Head of caudate nucleus (tissue), 42 donors: ENCODE measurements around the gene NPY1R.

Source experiments
- DNase-seq, 42 donors: peaks; one replicate each; pipeline versions ENCODE4 v3.0.0 to v3.0.0-alpha.2; 2020 to 2021; ENCODE audit warnings: mixed read lengths in 7 of 42
- intact Hi-C: fragments of 100-400 bp; cut with DNase I; formaldehyde crosslinking; loops from one replicate; pipeline ENCODE4 v1.15.0; 2022

NPY1R gene

DNA sequence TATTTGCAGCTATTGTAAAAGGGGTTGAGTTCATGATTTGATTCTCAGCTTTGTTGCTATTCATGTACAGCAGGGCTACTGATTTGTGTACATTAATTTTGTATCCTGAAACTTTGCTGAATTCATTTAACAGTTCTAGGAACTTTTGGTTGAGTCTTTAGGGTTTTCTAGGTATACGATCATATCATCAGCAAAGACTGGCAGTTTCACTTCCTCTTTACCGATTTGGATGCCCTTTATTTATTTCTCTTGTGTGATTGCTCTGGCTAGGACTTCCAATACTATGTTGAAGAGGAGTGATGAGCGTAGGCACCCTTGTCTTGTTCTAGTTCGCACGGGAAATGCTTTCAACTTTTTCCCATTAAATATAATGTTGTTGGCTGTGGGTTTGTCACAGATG, 48.1 kb downstream of the NPY1R start:
- intact Hi-C loops: no loop called here

DNA sequence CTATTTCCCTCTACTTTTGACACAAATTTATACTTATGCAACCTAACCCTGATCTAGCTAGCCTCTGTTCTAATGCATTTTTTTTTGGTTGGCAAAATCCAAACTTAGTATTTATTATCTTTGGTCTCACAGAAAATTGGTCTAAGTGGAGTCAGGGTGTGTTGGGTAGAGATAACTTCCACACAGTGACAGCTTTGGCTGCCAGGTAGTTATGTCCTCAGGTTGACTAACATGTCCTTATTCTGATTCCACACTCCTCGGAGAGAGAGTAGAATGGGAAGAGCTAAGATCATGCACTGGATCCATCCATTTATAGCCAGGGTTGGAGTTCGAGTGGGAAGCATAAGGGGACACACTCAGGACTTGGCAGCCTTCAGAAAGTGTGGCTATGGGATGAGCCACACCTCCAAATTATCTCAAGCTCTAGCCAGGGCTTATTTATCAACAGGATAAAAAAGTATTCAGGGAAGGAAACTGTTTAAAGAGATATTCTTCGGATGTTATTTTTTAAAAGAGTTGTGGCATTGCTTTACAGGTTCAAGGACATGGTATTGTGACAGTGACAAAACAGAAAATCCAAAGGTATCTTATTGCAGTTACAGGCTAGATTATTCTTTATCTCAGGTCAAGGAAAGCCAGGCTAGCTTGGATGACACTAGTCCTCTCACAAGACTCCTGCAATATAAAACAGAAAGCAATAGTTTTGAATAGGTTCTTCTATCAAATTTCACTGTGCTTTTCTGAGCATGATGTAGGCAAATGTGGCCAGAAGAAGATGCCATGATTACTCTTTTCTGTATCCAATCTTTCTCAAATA, 51.5 kb downstream of the NPY1R start:
- DNase-seq: no peak
- intact Hi-C loops: no loop called here

More for the DNA sequence above, 48.1 kb downstream of the NPY1R start:
- DNase-seq: no peak

DNA sequence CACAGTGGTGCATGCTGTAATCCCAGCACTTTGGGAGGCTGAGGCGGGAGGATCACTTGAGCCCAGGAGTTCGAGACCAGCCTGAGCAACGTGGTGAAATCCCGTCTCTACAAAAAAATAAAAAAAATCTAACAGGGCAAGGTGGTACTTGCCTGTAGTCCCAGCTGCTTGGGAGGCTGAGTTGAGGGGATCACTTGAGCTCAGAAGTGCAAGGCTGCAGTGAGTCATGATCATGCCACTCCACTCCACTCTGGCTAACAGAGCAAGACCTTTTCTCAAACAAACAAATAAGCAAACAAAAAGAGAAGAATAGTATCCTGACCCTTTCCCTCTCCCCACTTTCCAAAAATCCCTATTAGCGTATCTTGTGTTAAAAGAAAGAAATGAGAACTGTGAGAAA, 52.7 kb downstream of the NPY1R start:
- DNase-seq: no peak
- intact Hi-C loops: no loop called here

DNA sequence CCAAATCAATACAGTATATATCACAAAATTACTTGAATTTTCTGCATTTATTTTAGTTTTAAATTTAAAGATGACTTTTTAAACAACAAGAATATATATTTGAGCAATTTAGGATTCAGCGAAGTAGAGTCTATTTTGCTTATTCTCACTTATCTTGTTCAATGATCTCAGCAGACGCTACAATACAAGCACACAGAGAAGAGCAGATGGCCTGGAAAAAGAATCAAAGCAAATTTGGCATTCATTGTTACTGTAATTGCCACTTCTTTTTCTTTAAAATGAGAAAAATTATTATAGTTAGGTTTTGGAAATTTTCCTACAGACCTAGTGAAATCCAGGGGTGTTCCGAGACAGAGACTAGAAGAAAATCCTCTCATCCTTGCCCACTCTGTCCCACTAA, 57.5 kb downstream of the NPY1R start:
- no peak for DNase-seq
- intact Hi-C loops: no loop called here
